Smooth muscle cell (in vitro differentiated cells): Measurements from ENCODE around the gene LSMEM2. TPM values are rescaled to one million over a fixed set of nuclear protein-coding genes. Genes with fewer than 3 reads are reported as not detected.

ENCODE experiments used
- DNase-seq: peaks from one replicate; lab custom pipeline; 2025; ENCODE audit not compliant: unreplicated experiment; lab: John Stamatoyannopoulos, UW
- H2AFZ ChIP-seq: fragments of 200-600 bp; sonication (generic); 2 replicates; pipeline ENCODE4 v1.6.0; 2016; ENCODE audit warnings: antibody characterized with exemption, low read depth, mild to moderate bottlenecking
- H3F3A ChIP-seq: fragments of 200-600 bp; sonication (generic); 2 replicates; pipeline ENCODE4 v1.6.0; 2017; ENCODE audit warnings: antibody characterized with exemption, low read depth
- H3K27ac ChIP-seq: fragments of 200-600 bp; sonication (generic); 2 replicates; pipeline ENCODE4 v1.5.1; 2016; ENCODE audit warnings: low read depth, mild to moderate bottlenecking
- H3K27me3 ChIP-seq: fragments of 200-600 bp; sonication (generic); 2 replicates; pipeline ENCODE4 v1.6.1; 2016; ENCODE audit warnings: low read depth, mild to moderate bottlenecking
- H3K36me3 ChIP-seq: fragments of 200-600 bp; sonication (generic); 2 replicates; pipeline ENCODE4 v1.5.1; 2016; ENCODE audit warnings: low read depth
- H3K4me1 ChIP-seq: fragments of 200-600 bp; sonication (generic); 2 replicates; pipeline ENCODE4 v1.5.1; 2016; ENCODE audit warnings: low read depth
- H3K4me2 ChIP-seq: fragments of 200-600 bp; sonication (generic); 2 replicates; pipeline ENCODE4 v1.6.0; 2016; ENCODE audit warnings: mild to moderate bottlenecking
- H3K4me3 ChIP-seq: fragments of 200-600 bp; sonication (generic); 2 replicates; pipeline ENCODE4 v1.5.1; 2016; ENCODE audit warnings: mild to moderate bottlenecking
- H3K79me2 ChIP-seq: fragments of 200-600 bp; sonication (generic); 2 replicates; pipeline ENCODE4 v1.6.0; 2016; ENCODE audit warnings: low read depth, mild to moderate bottlenecking
- H3K9ac ChIP-seq: fragments of 200-600 bp; sonication (generic); 2 replicates; pipeline ENCODE4 v1.6.0; 2016; ENCODE audit warnings: low read depth
- H3K9me3 ChIP-seq: fragments of 200-600 bp; sonication (generic); replicated peaks from 2 replicates; pipeline ENCODE4 v1.5.1; 2016; ENCODE audit warnings: low read depth
- H4K20me1 ChIP-seq: fragments of 200-600 bp; sonication (generic); 2 replicates; pipeline ENCODE4 v1.6.0; 2016; ENCODE audit warnings: low read depth
- CTCF ChIP-seq: fragments of 200-600 bp; sonication (generic); IDR thresholded peaks from 2 replicates; pipeline ENCODE4 v1.5.1; 2017; ENCODE audit warnings: borderline replicate concordance, mild to moderate bottlenecking, antibody characterized with exemption; ENCODE audit not compliant: insufficient read depth, poor library complexity, severe bottlenecking
- WGBS: methylation state at CpG from one replicate; pipeline ENCODE4 v1.1.7; 2016; ENCODE audit warnings: low lambda C conversion rate; 5-methylcytosine and 5-hydroxymethylcytosine counted together
- polyA plus RNA-seq: library from polyadenylated mRNA; unstranded; fragments of >200 nt; fragmentation: Nextera tagmentation; extraction: Ambion mirVana; gene quantifications from 2 replicates; pipeline ENCODE4 v1.2.1, GENCODE V29; 2016
- total RNA-seq: library from RNA; depleted of rRNA; stranded (reverse); fragments of >200 nt; gene quantifications from 2 replicates; pipeline ENCODE4 v1.2.3, GENCODE V29; 2014

LSMEM2 gene
- total and polyA plus RNA-seq, 2 experiments from 2014 or later = 0.09 TPM; not detected in 1

GRCh38 chr3:50262778-50263177 is 16.1 kb upstream of the LSMEM2 start:
- no peak overlapping the region for H2AFZ ChIP-seq
- 95% methylated on average over 7 of the region's 7 CpGs for WGBS
- no peak for TF ChIP-seq CTCF
- H4K20me1 ChIP-seq = no peaks in the 10 kb centered on the region
- H3K79me2 ChIP-seq = no peaks in the 10 kb centered on the region
- no peaks in the 10 kb centered on the region for H3K9me3 ChIP-seq
- H3F3A ChIP-seq = peaks cover 27% of the 10 kb centered on the region
- no peak overlapping the region for H3K4me2 ChIP-seq
- no peaks in the 10 kb centered on the region for H3K36me3 ChIP-seq
- peak overlapping the region; percentile 75 for H3K27ac ChIP-seq
- H3K27me3 ChIP-seq = no peaks in the 10 kb centered on the region
- DNase-seq = no peak
- no peak overlapping the region for H3K4me3 ChIP-seq
- no peak overlapping the region for H3K9ac ChIP-seq
- H3K4me1 ChIP-seq = peaks cover 48% of the 10 kb centered on the region

- H3K36me3 ChIP-seq = no peaks in the 10 kb centered on the region
- peak overlapping the region; percentile 59 for H3K4me2 ChIP-seq
- 64% methylated on average over 6 of the region's 6 CpGs for WGBS
- no peaks in the 10 kb centered on the region for H3K79me2 ChIP-seq
- H3K9ac ChIP-seq = no peak overlapping the region
- peak overlapping the region; percentile 75 for H3K27ac ChIP-seq
- H3K9me3 ChIP-seq = no peaks in the 10 kb centered on the region
- no peaks in the 10 kb centered on the region for H4K20me1 ChIP-seq
- no peak for TF ChIP-seq CTCF
- H2AFZ ChIP-seq = no peak overlapping the region
- peaks cover 32% of the 10 kb centered on the region for H3F3A ChIP-seq
- no peaks in the 10 kb centered on the region for H3K27me3 ChIP-seq
- no peak for DNase-seq
- H3K4me1 ChIP-seq = peaks cover 55% of the 10 kb centered on the region
- peak overlapping the region; percentile 1 for H3K4me3 ChIP-seq
These were observed 15.2 kb upstream of the LSMEM2 start for GRCh38 chr3:50263478-50264382.

- no peaks in the 10 kb centered on the region for H3K79me2 ChIP-seq
- peaks cover 61% of the 10 kb centered on the region for H3K4me1 ChIP-seq
- DNase-seq = peak; percentile 50
- H3K36me3 ChIP-seq = no peaks in the 10 kb centered on the region
- H4K20me1 ChIP-seq = no peaks in the 10 kb centered on the region
- H2AFZ ChIP-seq = no peak overlapping the region
- H3K4me2 ChIP-seq = peak overlapping the region; percentile 59
- no peak for TF ChIP-seq CTCF
- peak overlapping the region; percentile 1 for H3K4me3 ChIP-seq
- H3K27ac ChIP-seq = peak overlapping the region; percentile 75
- WGBS = 3% methylated on average over 4 of the region's 7 CpGs
- H3F3A ChIP-seq = peaks cover 25% of the 10 kb centered on the region
- no peak overlapping the region for H3K9ac ChIP-seq
- H3K9me3 ChIP-seq = no peaks in the 10 kb centered on the region
- no peaks in the 10 kb centered on the region for H3K27me3 ChIP-seq
These were observed 14.4 kb upstream of the LSMEM2 start for GRCh38 chr3:50264383-50264963.
